Measurements from ENCODE around the gene SLC44A3.
"Not testable (repeated sequence)": the region's sequence is repeated elsewhere in the genome, so short reads cannot be mapped to it uniquely, and the experiment has no call there.

SLC44A3 gene

GRCh38 chr1:94940738-94941137 is 120.6 kb downstream of the SLC44A3 start:
- H3K27ac ChIP-seq = no peak overlapping the region
- TF ChIP-seq CTCF (conservative IDR thresholded peaks at IDR 0.05) (no peak), ZFX (IDR thresholded peaks at IDR 0.05) (no peak)

- not testable (repeated sequence) for H3K27ac ChIP-seq
These were observed 121.3 kb downstream of the SLC44A3 start for GRCh38 chr1:94941480-94941879.

- TF ChIP-seq CTCF (conservative IDR thresholded peaks at IDR 0.05) (no peak), ZFX (IDR thresholded peaks at IDR 0.05) (no peak)
- H3K27ac ChIP-seq = no peak overlapping the region
These were observed 122.3 kb downstream of the SLC44A3 start for GRCh38 chr1:94942171-94943128.

All from C4-2B (cell line).